GM20431 (cell line): ENCODE data around the gene CCDC28A.

Source experiments
- in situ Hi-C: fragments of 300-500 bp; cut with MseI, MboI; formaldehyde crosslinking; loops from one replicate; pipeline ENCODE4 v1.15.0; 2020; ENCODE audit warnings: low sequenced_read_pairs; ENCODE audit not compliant: unreplicated experiment

CCDC28A gene

DNA sequence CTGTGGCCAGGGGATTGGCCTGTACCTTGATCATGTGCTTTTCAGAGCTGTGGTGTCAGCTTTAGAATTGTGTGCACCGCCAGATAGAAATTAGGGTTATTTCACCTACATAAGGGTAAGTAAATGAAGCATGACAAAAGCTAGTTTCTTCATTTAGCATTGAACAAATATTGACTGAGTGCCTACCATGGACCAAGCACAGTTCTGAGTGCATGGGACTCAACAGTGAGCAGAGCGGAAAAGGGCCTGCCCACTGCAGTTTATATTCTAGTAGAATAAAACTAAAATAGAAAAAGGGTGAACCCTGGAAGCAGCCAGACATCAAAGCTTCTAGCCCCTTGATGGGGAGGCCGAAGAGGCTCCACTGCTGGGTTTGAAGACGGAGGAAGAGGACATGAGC is 48.0 kb downstream of the CCDC28A start:
- in situ Hi-C loops: loop anchor here (25.0 kb wide), 2 partner anchors 291 to 541 kb away; partner anchors contain the start of gene CITED2

- in situ Hi-C loops: loop anchor here (25.0 kb wide), 2 partner anchors 288 to 538 kb away; partner anchors contain the start of gene CITED2
Measured at GRCh38 chr6:138824482-138825144, 51.0 kb downstream of the CCDC28A start.

- in situ Hi-C loops: no loop called here
Measured at GRCh38 chr6:138830248-138830647, 56.7 kb downstream of the CCDC28A start.

DNA sequence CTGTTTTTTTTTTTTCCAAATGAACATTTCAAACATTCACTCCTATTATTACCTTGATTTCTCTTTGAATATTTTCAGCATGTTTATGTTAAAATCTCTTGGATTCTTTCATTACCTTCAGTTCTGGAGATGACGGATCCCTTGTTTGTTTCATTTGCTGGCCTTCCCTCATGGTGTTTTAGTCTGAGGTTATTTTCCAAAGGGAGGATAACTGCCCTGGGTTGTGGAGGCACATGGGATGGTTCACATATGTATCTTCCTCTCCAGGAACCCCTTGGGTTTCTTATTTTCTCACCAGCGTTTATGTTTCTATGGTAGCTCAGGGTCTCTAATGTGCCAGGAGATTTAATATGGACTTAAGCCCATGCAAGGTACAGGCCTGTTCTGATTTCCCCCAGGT is 58.6 kb downstream of the CCDC28A start:
- in situ Hi-C loops: no loop called here

DNA sequence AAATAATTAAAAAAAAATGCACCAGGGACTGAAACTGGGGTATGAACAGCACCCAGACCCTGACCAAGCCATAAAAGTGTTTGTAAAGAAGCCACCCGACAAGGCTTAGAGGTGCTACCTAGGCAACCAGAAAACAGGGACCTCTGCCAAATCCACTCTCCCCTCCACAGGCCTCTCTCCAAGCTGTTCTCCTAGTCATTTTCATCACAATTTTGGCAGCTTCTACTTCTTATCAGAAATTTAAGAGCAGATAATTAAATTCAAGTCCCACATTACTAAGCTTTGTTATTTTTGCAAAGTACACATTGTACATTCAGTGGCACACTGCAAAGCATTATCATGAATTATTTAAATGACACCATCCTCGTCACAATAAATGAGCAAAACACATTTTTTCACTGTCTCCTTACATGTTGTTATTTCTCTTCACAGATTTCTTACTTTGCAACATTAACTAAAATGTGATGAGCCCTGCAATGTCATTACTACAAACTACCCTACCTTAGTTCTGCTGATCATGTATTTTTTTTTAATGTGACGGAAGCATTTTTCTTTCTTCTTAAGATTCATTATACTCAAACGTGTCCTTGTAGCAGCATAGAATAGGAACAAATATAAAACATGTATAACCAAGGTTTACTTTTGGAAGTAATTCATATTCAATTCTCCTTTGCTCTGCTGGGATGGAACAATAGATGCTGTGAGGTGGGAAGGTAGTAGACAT is 60.4 kb downstream of the CCDC28A start:
- in situ Hi-C loops: no loop called here

- in situ Hi-C loops: no loop called here
Measured at GRCh38 chr6:138837246-138837645, 63.7 kb downstream of the CCDC28A start.
